SU-DHL-6 (cell line): ENCODE data around the gene RESP18.

Source experiments
- EZH2phosphoT487 ChIP-seq: fragments of 200-600 bp; sonication (generic), shearing (Covaris generic); conservative IDR thresholded peaks from 2 replicates; pipeline ENCODE4 v1.6.1; 2018; ENCODE audit warnings: mild to moderate bottlenecking, antibody characterized with exemption, low read length, moderate library complexity, mixed read lengths
- TF ChIP-seq, protein P1 (sequence below): fragments of 200-600 bp; sonication (generic); IDR thresholded peaks from one replicate; pipeline ENCODE4 v1.5.1; 2017; ENCODE audit warnings: antibody characterized with exemption, mild to moderate bottlenecking, low read length, moderate library complexity; ENCODE audit not compliant: insufficient read depth, poor library complexity, severe bottlenecking

DNA sequence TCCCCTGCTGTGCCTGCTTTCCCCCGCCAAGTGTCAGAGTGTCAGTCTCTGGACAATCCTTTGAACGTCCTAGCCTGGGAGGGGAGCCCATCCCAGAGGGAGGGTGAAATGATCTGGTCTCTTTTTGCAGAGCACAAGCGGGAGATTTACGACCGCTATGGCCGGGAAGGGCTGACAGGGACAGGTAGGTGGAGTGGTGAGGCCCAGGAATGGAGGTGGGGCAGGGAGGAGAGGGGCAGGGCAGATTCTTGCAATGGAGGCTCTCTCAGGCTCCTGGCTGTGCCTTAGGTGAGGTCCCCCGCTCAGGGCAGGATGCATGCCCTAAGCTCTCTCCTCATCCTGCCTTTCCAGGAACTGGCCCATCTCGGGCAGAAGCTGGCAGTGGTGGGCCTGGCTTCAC lies 51.0 kb downstream of the RESP18 start:
- TF ChIP-seq, protein P1, sequence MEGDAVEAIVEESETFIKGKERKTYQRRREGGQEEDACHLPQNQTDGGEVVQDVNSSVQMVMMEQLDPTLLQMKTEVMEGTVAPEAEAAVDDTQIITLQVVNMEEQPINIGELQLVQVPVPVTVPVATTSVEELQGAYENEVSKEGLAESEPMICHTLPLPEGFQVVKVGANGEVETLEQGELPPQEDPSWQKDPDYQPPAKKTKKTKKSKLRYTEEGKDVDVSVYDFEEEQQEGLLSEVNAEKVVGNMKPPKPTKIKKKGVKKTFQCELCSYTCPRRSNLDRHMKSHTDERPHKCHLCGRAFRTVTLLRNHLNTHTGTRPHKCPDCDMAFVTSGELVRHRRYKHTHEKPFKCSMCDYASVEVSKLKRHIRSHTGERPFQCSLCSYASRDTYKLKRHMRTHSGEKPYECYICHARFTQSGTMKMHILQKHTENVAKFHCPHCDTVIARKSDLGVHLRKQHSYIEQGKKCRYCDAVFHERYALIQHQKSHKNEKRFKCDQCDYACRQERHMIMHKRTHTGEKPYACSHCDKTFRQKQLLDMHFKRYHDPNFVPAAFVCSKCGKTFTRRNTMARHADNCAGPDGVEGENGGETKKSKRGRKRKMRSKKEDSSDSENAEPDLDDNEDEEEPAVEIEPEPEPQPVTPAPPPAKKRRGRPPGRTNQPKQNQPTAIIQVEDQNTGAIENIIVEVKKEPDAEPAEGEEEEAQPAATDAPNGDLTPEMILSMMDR: no peak
- TF ChIP-seq EZH2phosphoT487: no peak
